Umbilical cord (tissue), 2 donors: ENCODE measurements around the gene CHEK2. TPM values are rescaled to one million over a fixed set of nuclear protein-coding genes. Genes with fewer than 3 reads are reported as not detected.
"Not testable (repeated sequence)": the region's sequence is repeated elsewhere in the genome, so short reads cannot be mapped to it uniquely, and the experiment has no call there.

ENCODE experiments used
- DNase-seq: peaks from one replicate; pipeline ENCODE4 v3.0.0-alpha.2; 2015; ENCODE audit warnings: low spot score
- total RNA-seq: library from RNA; depleted of rRNA; stranded (reverse); fragments of >200 nt; gene quantifications from one replicate; pipeline ENCODE4 v1.2.3, GENCODE V29; 2014; ENCODE audit warnings: low replicate concordance; ENCODE audit not compliant: insufficient read depth

The CHEK2 gene
- total RNA-seq, result 92.2 TPM

DNA sequence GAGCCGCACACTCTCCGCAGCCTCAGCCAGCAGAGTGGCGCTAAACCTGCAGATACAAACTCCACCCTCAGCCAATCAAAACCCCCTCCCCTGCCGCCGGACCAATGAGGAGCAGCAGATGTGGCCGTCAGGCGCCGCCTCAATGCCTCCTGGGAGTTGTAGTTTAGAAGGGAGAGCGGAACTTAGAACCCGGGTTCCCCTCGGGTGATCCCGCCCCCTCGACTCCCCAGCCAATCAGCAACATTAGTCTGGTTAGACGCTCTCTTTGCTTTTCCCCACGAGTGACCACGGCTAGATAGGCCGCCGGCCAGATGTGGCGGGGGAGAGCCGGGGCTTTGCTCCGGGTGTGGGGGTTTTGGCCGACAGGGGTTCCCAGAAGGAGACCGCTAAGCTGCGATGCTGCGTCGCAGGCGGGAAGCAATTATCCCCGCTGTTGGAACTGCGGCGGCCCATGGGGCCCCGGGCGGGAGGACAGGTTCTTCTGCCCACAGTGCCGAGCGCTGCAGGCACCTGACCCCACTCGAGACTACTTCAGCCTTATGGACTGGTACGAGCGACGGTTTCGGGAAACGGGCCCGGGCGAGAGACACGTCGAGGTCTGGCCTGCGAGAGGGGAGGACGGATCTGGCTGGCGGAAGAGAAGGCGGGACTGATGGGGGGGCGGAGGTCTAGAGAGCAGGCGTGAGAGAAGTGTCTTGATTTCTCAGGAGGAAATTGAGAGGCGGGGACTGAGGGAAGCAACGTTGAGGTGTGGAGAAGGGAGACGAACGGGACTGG is at the start of gene CHEK2, which contains the start of gene HSCB:
TSS of gene CHEK2 (minus strand) at position 36 of the 777 bp plus-strand sequence. CDS start 7,099 bp downstream, outside the sequence.
TSS of gene HSCB (plus strand) at position 255 of the 777 bp plus-strand sequence. CDS start at position 312, 57 bp downstream.
- peak; percentile 100 for DNase-seq

DNA sequence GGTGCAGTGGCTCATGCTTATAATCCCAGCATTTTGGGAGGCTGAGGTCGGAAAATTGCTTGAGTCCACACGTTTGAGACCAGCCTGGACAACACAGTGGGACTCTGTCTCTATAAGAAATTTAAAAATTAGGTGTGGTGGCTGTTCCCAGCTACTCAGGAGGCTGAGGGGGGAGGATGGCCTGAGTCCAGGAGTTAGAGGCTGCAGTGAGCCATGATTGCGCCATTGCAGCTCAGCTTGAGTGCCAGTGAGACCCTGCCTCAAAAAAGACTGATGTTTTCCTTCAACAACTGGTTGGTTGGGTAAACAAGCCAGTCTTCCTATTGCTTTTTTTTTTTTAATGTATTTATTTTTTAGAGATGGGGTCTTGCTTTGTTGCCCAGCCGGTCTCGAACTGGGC is 49.5 kb upstream of the CHEK2 start:
- no peak for DNase-seq

DNA sequence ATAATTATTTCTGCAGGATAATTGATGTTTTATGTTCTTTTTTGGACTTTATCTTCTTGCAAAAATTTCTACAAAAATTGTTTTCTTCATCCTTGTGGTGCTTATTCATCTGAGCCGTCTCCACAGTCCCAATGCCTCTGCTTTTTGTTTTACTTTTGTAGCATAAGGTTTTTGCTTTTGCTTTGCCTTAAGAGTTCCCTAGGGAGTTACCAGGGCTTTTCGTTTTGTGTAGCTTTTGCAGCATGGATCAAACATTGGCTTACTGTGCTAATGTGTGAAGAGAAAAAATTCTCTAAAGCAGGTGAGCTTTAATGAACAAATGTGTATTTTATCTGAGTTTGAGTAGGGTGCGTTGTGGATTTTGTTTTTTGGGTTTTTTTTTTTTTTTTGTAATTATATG is 47.0 kb upstream of the CHEK2 start:
- no peak for DNase-seq

DNA sequence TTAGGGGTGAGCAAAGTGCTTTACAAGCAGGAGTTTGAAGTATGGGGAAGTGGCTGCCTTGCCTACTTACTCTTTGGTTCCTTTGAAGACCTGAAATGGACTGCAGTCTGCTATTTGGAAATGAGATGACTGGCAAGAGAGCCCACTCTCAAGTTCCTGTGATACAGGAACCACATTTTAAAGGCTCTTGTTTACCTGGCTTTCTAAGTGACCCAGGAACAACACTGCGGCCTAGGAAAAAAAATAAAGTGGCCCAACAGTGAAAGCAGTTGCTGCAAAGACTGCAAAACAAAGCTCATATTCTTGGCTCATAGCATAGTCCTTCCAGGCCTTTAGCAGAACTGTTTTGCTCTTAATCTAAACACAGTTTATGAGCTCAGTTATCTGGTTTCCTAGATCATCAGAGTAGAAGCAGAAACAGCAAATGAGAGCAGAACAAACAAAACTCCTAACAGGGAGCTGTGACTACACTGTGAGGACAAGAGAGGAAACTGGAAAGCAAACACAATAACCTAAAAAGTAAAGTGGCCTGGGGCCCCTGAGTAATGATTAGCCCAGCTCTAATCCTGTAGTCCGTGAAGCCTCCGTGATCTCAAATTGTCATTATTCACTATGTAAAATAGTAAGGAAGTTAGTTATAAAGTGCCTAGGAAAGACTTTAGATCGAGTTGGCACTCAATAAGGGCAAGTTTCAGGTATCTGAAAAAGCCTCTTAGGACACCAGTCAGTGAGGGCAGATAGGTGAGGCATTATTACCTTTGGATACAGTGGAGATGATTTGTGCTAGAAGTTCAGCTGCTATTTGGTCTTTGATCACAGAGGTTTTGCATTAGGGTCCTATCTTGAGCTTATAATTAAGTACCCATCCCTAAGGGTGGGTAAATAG is 42.4 kb upstream of the CHEK2 start:
- DNase-seq, result peak; percentile 35

DNA sequence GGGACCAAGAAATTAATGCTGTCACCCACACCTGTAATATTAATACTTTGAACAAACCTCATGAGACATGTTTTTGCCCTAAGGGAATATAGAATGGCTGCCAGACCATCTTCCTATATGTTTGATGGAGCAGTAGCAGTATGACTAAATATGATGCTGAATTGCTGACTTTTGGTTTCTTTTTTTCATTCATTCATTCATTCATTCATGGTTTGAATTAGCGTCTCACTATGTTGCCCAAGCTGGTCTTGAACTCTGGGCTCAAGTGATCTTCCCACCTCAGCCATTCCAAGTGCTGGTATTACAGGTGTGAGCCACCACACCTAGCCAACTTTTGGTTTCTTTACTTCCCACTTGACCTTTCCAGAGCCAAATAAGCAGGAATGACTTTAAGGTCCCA is 38.7 kb upstream of the CHEK2 start:
- no peak for DNase-seq

DNA sequence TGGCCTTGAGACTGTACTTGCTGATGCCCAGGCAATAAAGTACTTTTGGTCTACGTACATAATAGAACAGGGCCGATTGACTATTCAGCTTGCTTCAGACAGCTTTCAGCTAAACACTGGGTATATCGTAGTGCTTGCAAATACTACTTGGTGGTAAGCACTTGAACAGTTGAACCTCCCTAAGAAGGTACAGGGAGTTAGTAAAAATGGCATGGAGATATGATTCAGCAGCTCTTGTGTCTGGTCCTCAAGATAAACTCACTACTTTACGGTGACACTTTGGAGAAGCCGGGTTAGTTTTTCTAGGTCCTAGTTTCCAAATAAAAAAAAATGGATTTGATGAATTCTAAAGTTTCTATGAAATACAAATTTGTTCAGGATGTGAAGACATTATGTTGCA is 38.2 kb upstream of the CHEK2 start:
- DNase-seq, result no peak

DNA sequence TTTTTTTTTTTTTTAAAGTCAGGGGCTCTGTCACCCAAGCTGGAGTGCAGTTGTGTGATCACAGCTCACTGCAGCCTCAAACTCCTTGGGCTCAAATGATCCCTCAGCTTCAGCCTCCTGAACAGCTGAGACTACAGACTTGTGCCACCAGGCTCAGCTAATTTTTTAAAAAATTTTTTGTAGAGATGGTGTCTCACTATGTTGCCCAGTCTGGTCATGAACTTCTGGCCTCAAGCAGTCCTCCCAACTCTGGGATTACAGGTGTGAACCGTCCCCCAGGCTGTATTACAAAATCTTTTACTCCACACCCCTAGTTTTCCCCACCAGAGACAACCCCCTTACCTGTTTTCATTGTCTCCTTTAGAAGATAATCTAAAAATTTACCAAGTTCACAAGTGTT is 32.8 kb upstream of the CHEK2 start:
- no peak for DNase-seq

DNA sequence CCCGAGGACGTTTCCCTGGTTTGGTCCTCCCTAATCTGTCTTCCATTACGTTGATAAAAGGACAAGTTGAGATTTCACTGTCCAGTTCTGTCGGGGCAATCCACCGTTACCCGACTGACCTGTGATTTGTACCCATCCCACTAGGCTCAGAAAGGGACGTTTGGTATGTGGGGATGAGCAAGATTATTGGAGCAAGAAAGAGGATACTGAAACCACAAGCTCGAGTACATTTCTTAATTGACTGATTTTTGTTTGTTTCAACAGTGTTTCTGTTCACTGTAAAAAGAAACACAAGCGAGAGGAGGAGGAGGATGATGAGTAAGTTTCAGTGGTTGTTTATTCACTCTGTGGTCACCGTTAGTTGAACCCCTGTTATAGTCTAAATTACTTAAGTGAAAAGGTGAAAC is 31.8 kb upstream of the CHEK2 start:
- no peak for DNase-seq

DNA sequence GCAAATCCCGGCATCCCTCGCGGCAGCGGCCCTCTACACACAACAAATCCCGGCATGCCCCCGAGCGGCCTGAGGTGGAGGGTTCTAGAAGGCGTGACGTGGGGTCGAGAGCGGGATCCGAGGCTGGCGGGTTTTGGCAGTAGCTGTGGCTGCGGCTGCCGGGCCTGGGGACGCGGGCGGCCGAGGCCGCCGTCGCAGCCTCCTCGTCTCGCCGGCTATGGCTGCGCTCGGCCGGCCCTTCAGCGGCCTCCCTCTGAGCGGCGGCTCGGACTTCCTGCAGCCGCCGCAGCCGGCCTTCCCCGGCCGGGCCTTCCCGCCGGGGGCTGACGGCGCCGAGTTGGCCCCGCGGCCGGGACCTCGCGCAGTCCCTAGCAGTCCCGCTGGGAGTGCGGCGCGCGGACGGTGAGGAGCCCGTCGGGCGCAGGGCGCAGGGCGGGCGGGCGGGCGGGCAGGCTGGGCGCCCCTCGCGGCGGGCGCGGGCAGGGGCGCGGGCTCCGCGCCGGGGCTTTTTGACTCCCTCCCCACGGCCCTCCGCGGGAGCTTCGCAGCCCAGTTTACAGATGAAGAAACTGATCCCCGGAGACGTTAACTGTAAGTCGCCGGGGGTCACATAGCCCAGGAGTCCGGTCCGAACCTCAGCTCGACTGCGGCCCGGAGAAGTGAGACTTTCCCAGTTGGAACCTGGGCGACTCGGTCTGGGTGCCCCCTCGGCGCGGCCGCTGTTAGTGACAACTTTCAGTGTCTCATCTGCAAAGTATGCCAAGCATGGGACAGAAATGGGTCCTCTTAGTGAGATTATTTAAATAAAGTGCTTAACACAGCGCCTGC is 31.2 kb upstream of the CHEK2 start, which contains the start of gene CCDC117:
TSS of gene CCDC117 (plus strand) at position 63 of the 828 bp plus-strand sequence. CDS start at position 218, 155 bp downstream.
- DNase-seq, result peak; percentile 98

DNA sequence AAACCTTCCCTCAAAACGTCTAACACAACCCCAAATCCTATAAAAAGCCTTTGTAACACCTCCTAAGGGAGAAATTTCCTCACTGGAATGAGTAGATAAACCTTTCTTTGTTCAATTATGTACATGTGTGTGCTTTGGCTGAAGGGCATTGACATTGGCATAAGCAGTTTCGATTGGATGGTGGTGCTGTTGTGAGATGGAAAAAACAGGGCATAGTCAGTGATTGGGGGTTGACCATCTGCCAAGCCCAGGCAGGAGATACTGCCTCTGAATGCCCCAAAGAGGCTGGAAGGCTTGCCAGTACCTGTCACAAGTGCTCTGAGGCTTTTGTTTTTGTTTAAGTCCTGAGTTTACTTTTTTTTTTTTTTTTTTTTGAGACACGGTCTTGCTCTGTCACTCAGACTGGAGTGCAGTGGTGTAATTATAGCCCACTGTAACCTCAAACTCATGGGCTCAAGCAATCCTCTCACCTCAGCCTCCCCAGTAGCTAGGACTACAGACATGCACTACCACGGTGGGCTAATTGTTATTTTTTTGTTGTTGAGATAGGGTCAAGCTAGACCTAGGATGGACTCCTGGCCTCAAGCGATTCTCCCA is 29.7 kb upstream of the CHEK2 start:
- no peak for DNase-seq

DNA sequence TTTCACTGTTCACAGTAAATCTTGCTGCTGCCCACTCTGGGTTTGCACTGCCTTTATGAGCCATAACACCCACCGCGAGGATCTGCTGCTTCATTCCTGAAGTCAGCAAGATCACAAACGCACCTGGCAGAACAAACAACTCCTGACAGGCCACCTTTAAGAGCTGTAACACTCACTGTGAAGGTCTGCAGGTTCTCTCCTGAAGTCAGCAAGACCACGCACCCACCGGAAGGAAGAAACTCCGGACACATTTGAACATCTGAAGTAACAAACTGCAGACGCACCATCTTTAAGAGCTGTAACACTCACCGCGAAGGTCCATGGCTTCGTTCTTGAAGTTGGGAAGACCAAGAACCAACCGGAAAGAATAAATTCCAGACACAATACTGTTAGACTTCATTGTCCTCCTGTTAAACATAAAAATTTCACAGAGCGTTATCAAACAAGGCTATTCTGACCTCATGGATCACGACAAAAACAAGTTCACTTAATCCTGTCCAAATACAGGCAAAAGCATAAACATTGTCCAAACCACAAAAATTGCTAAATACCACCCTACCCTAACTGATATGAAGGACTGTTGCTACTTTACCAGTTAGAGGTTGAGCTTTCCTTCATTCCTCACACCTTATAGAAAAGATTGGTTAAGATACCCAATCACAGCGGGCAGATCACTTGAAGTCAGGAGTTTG is 27.9 kb upstream of the CHEK2 start:
- no peak for DNase-seq

DNA sequence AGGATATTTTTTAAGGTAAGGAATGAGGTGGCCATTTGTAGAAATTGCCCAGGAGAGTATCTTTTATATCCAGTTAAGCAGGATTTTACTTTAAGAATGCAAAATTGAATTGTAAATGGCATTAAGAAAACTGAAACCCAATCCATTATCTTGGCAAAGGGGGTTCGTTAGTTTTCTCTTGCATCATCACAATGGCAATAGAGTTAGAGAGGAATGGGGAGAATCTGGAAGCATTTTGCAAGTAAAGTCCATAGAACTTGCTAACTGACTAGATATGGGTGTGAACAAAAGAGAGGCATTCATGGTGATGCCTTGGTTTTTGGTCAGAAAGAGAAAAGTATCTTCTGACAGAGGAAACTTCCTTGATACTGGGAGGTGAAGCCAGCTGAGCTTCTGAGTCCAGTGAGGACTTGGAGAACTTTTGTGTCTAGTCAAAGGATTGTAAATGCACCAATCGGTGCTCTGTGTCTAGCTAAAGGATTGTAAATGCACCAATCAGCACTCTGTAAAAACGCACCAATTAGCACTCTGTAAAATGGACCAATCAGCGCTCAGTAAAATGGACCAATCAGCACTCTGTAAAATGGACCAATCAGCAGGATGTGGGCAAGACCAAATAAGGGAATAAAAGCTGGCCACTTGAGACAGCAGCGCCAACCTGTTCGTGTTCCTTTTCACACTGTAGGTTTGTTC is 27.2 kb upstream of the CHEK2 start:
- no peak for DNase-seq

DNA sequence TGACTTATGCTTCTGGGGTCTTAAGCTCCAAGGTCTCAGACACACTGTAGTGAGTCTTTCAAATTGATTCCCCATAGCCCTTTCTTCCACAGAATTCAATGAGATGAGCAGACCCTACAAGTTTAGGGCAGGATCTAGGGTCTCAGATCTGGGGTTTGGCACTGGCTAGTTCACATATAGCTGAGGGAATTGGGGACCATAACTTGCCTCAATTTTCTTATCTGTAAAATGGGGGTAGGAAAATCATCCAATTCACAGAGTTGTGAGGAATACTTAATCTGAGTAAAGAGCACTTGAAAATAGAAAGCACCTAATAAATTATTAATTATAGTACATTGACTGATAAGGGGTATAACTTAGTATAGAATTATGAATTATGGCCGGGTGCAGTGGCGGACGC is 25.0 kb upstream of the CHEK2 start:
- DNase-seq, result no peak

DNA sequence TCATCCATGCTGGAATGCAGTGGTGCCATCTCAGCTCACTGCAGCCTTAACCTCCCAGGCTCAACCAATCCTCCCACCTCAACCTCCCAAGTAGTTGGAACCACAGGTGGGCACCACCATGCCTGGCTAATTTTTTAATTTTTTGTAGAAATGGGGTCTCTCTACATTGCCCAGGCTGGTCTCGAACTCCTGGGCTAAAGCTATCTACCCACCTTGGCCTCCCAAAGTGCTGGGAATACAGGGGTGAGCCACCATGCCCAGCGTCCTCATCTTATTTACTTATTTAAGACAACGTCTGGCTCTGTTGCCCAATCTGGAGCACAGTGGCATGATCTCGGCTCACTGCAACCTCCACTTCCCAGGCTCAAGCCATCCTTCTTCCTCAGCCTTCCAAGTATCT is 20.4 kb upstream of the CHEK2 start:
- DNase-seq, result not testable (repeated sequence)

DNA sequence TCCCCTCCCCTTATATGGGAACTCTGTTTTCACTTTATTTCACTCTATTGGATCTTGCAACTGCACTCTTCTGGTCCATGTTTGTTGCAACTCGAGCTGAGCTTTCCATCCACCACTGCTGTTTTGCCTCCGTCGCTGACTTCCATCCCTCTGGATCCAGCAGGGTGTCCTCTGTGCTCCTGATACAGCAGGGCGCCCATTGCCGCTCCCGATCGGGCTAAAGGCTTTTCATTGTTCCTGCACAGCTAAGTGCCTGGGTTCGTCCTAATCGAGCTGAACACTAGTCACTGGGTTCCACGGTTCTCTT is 19.8 kb upstream of the CHEK2 start:
- no peak for DNase-seq

DNA sequence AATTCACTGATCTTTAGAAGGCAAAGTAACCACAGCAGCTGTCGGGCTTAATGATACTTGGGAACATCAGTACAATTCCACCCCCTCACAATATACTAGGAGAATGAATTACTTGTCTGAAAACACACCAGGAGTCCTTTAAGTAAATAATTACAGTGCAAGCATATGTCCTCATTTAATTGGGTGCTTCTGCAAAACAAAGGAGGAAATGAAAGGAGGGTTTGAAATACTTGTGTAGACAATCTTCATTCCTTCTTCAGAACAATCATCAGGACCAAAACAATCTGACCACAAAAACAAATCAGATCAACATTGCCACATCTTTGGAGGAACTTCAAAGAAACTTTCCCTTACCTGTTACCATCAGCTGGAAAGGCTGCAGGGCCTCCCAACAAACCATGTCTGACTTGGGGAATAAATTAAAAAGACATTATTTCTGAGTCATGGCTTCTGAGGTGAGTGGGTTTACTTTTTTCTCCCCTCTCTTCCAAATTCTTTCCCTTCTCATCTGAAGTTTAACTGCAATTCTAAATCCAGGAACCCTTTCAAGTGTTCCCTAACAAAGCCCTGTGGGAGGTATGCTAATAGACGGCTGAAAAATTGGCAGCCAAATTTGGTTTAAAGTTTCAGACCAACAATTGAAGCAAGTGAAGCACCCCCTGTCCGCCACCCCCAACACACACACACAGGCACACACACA is 18.4 kb upstream of the CHEK2 start:
- no peak for DNase-seq

DNA sequence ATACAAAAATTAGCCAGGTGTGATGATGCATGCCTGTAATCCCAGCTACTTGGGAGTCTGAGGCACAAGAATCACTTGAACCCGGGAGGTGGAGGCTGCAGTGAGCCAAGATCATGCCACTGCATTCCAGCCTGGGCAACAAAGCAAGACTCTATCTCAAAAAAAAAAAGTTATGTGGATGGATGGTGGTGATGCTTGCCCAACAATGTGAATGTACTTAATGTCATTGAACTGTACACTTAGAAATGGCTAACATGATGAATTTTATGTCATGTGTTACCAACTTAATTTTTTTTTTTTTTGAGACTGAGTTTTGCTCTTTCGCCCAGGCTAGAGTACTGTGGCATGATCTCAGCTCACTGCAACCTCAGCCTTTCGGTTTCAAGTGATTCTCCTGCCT is 12.9 kb upstream of the CHEK2 start:
- DNase-seq, result not testable (repeated sequence)

DNA sequence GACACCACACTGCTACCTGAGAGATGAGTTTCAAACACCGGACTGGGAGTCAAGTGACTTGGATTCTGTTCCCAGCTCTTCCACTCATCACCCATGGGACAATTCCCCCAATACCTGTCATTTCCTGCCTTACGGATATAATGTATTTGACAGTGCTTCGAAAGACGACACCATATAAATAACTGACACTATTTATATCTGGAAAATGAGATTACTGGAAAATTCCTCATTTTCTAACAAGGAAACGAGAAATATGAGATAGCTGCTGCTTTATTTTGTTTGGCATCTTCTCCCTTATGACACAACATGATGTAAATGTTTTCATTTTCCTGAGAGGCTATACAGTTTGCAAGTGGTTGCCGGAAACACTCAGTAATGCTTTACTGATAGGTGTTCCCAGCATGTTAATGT is 8.9 kb upstream of the CHEK2 start:
- DNase-seq, result peak; percentile 24

DNA sequence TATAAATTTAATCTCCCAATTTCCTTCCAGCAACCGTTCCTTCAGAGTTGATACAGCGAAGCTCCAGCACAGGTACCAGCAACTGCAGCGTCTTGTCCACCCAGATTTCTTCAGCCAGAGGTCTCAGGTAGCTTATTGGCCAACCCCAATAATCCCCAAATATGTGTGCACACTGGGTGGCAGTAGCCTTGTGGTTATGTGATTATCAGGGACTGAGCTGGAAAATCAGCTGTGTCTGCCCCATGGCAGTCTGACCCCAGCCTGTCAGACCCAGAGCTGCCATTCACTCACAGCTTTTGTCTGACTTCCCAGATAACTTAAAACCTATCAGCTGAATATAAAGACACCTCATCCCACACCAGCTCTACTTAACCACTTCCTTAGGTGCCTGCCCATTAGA is 2.2 kb upstream of the CHEK2 start:
- DNase-seq, result no peak
